ENCODE results near the gene ERMARD.

GRCh38 chr6:169752074-169752623 lies 727 bp downstream of the ERMARD start:
- no peak for TF ChIP-seq CTCF (conservative IDR thresholded peaks at IDR 0.05 in 1 of 2, IDR thresholded peaks at IDR 0.05 in 1 of 2; ENCODE audit: low read depth in 1 of 2, low read length in 2 of 2)
- no peak for TF ChIP-seq EZH2 (IDR thresholded peaks at IDR 0.05; ENCODE audit: low read length, missing control alignments)
